Esophagus squamous epithelium (tissue), 5 donors: ENCODE results near the gene ZBTB24. TPM values are rescaled to one million over a fixed set of nuclear protein-coding genes. Genes with fewer than 3 reads are reported as not detected.

Experiments
- DNase-seq: peaks from one replicate; lab custom pipeline; 2025; lab: John Stamatoyannopoulos, UW
- H3K27ac ChIP-seq, 4 donors: fragments of 200-600 bp; sonication (generic); one replicate each; pipeline ENCODE4 v1.5.1; 2016 to 2019; ENCODE audit warnings: mild to moderate bottlenecking in 1 of 4
- H3K27me3 ChIP-seq, 4 donors: fragments of 200-600 bp; sonication (generic); 1 replicate in 3 of 4; 2 replicates in 1 of 4; pipeline versions ENCODE4 v1.5.1 to v1.6.0; 2017 to 2021; ENCODE audit warnings: antibody characterized with exemption in 1 of 4
- H3K36me3 ChIP-seq, 3 donors: fragments of 200-600 bp; sonication (generic); one replicate each; pipeline ENCODE4 v1.5.1; 2016 to 2019
- H3K4me1 ChIP-seq, 3 donors: fragments of 200-600 bp; sonication (generic); one replicate each; pipeline ENCODE4 v1.5.1; 2017 to 2019
- H3K4me3 ChIP-seq, 4 donors: fragments of 200-600 bp; sonication (generic); 1 replicate in 3 of 4; 2 replicates in 1 of 4; pipeline ENCODE4 v1.5.1; 2016 to 2019; ENCODE audit warnings: mild to moderate bottlenecking in 2 of 4, moderate library complexity in 1 of 4
- H3K9me3 ChIP-seq, 3 donors: fragments of 200-600 bp; sonication (generic); one replicate each; pipeline ENCODE4 v1.5.1; 2016 to 2019
- CTCF ChIP-seq, 6 experiments: fragments of 450-650 bp in 4 of 6; fragments of 200-600 bp in 2 of 6; sonication (generic) in 2 of 6; IDR thresholded peaks; one replicate each; pipeline ENCODE4 v1.5.1; 2016 to 2019; ENCODE audit warnings: antibody characterized with exemption in 6 of 6, mild to moderate bottlenecking in 4 of 6, moderate library complexity in 4 of 6
- POLR2A ChIP-seq, 4 donors: fragments of 450-650 bp; IDR thresholded peaks; one replicate each; pipeline ENCODE4 v1.6.1; 2017; ENCODE audit warnings: antibody characterized with exemption in 4 of 4, mild to moderate bottlenecking in 4 of 4, moderate library complexity in 3 of 4
- WGBS, 2 donors: methylation state at CpG; one replicate each; pipeline ENCODE4 v1.1.5; 2018; 5-methylcytosine and 5-hydroxymethylcytosine counted together
- intact Hi-C: fragments of 100-400 bp; cut with DNase I; formaldehyde crosslinking; loops from one replicate; pipeline ENCODE4 v1.15.0; 2022
- total RNA-seq, 4 donors: library from RNA; depleted of rRNA; stranded (reverse); fragments of >200 nt; gene quantifications; one replicate each; pipeline ENCODE4 v1.1.0, GENCODE V29; 2016
- donor health status: DM: yes; HTN: yes; CAD: no.

The ZBTB24 gene
- total RNA-seq, 4 donors from 2014 or later: 3.9 to 8.4 (median 7.0) TPM

GRCh38 chr6:109493865-109494264 lies 10.8 kb upstream of the ZBTB24 start:
- Histone ChIP-seq H3K27me3 (no peaks in the 10 kb centered on the region), H3K4me1 (no peaks in the 10 kb centered on the region), H3K36me3 (no peaks in the 10 kb centered on the region), H3K9me3 (no peaks in the 10 kb centered on the region), H3K4me3 (no peak overlapping the region), H3K27ac (no peak overlapping the region)
- 75 to 95% methylated on average over 1 of the region's 1 CpG for WGBS, 2 donors
- intact Hi-C loops: no loop called here
- no peak for TF ChIP-seq CTCF (IDR thresholded peaks at IDR 0.05)
- TF ChIP-seq POLR2A (IDR thresholded peaks at IDR 0.05): no peak
- no peak for DNase-seq

GRCh38 chr6:109491207-109491938 lies 8.4 kb upstream of the ZBTB24 start:
- TF ChIP-seq POLR2A (IDR thresholded peaks at IDR 0.05) (no peak), CTCF (IDR thresholded peaks at IDR 0.05) (no peak)
- H3K4me3 ChIP-seq: no peak overlapping the region
- DNase-seq: no peak
- 45 to 50% methylated on average over 5 of the region's 5 CpGs for WGBS, 2 donors
- intact Hi-C loops: no loop called here
- H3K27ac ChIP-seq: peak overlapping the region in 1 of 4 donors; percentile 14
- no peaks in the 10 kb centered on the region for H3K36me3 ChIP-seq
- no peaks in the 10 kb centered on the region for H3K9me3 ChIP-seq
- H3K4me1 ChIP-seq: no peaks in the 10 kb centered on the region
- no peaks in the 10 kb centered on the region for H3K27me3 ChIP-seq

DNA sequence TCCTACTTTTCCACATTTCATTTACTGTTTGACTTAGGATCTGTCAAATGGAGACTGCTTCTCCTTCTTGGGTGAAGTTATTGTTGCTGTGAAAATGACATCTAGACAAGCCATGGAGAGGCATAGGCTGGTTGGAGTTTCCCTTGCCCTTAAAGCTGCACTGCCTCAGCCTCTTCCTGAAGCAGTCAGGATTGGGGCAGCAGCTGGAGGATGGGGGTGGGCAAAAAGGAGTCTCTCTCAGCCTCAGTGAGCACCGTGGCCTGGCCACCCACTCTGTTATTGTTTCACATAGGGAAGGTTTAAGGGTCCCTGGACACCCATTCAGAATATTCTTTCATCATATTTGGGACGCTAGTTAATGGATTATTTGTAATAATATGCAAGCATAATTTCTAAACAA lies 7.7 kb upstream of the ZBTB24 start:
- no peak for DNase-seq
- WGBS, 2 donors: 52 to 75% methylated on average over 2 of the region's 2 CpGs
- H3K4me3 ChIP-seq: no peak overlapping the region
- TF ChIP-seq CTCF (IDR thresholded peaks at IDR 0.05) (no peak), POLR2A (IDR thresholded peaks at IDR 0.05) (no peak)
- peaks cover 0 to 3% (median 0%) of the 10 kb centered on the region in 3 donors for H3K4me1 ChIP-seq
- no peaks in the 10 kb centered on the region for H3K36me3 ChIP-seq
- intact Hi-C loops: no loop called here
- no peaks in the 10 kb centered on the region for H3K27me3 ChIP-seq
- H3K9me3 ChIP-seq: no peaks in the 10 kb centered on the region
- H3K27ac ChIP-seq: no peak overlapping the region

GRCh38 chr6:109488001-109488400 lies 5.0 kb upstream of the ZBTB24 start:
- intact Hi-C loops: no loop called here
- no peaks in the 10 kb centered on the region for H3K9me3 ChIP-seq
- H3K27me3 ChIP-seq: no peaks in the 10 kb centered on the region
- H3K27ac ChIP-seq: no peak overlapping the region
- H3K4me1 ChIP-seq: peaks cover 0 to 25% (median 0%) of the 10 kb centered on the region in 3 donors
- H3K36me3 ChIP-seq: no peaks in the 10 kb centered on the region
- no peak for TF ChIP-seq POLR2A (IDR thresholded peaks at IDR 0.05)
- no peak for TF ChIP-seq CTCF (IDR thresholded peaks at IDR 0.05)
- DNase-seq: no peak
- H3K4me3 ChIP-seq: no peak overlapping the region

GRCh38 chr6:109486068-109486467 lies 3.0 kb upstream of the ZBTB24 start:
- DNase-seq: no peak
- peaks cover 4 to 42% (median 12%) of the 10 kb centered on the region in 3 donors for H3K4me1 ChIP-seq

More at GRCh38 chr6:109486068-109486467, 3.0 kb upstream of the ZBTB24 start:
- Histone ChIP-seq H3K36me3 (peaks cover 0 to 7% (median 5%) of the 10 kb centered on the region in 3 donors), H3K27me3 (no peaks in the 10 kb centered on the region), H3K27ac (peak overlapping the region in 3 of 4 donors; percentile 6 to 58 (median 42)), H3K9me3 (no peaks in the 10 kb centered on the region), H3K4me3 (no peak overlapping the region)
- intact Hi-C loops: no loop called here
- WGBS, 2 donors: 50 to 71% methylated on average over 1 of the region's 1 CpG
- TF ChIP-seq POLR2A (IDR thresholded peaks at IDR 0.05) (no peak), CTCF (IDR thresholded peaks at IDR 0.05) (no peak)
